Right lobe of liver (tissue), 4 donors: ENCODE results near the gene WDFY2.

Experiments
- POLR2A ChIP-seq: fragments of 450-650 bp; IDR thresholded peaks from one replicate; pipeline ENCODE4 v1.6.1; 2017; ENCODE audit warnings: antibody characterized with exemption, mild to moderate bottlenecking
- TF ChIP-seq, protein P1 (sequence below), 4 donors: fragments of 200-600 bp in 3 of 4; fragments of 450-650 bp in 1 of 4; IDR thresholded peaks; one replicate each; pipeline versions ENCODE4 v1.5.1 to v1.8.0; 2016 to 2022; ENCODE audit warnings: antibody characterized with exemption in 4 of 4, mild to moderate bottlenecking in 2 of 4
- donor health status: DM: no; HTN: no; CAD: no.
- donor health status: DM: no; HTN: no; CAD: no.
- donor health status: DM: no; HTN: yes; CAD: no.

DNA sequence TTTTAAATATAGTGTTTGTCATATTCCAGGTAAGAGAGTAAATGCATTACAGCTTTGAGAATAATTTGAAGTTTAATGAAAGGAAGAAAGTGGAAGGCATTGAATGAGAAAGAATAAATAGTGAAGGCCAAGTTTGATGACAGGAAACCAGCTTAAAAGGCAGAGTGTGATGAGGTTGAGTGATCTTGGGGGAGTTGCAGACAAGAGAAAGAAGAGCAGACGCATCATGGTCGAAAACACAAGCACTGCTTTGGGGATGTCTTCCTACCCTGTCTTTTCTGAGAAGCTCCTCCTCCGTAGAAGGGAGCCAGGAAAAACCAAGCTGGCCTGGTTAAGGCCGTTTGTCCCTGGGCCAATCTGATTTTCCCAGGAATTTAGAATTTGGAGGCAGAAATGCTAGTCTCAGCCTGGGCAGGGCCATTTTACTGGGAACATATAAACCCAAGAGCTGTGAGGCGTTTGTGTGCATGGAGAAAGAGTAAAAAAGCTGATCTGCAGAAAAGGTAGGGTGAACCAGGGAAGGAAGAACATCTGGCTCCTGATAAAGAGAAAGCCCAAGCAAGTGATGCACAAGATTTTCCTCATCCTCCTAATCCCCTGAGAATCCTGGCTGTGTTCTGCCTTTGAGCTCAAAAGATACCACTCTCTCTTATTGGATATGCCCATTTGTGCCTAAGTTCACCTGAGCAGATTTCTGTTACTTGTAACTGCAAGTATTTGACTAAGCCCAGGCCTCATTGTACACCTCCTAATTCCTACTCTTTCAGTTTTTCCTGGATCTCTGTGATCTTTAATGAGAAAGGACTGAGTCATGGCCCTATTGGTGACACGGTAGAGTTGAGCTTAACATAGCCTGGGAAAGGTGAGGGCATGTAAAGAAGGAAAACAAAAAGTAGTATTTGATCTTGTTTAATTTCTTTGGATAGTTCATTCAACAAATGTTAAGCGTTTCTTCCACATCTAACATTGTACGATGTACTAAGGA is 80.0 kb downstream of the WDFY2 start:
- TF ChIP-seq POLR2A, result no peak
- TF ChIP-seq, protein P1, sequence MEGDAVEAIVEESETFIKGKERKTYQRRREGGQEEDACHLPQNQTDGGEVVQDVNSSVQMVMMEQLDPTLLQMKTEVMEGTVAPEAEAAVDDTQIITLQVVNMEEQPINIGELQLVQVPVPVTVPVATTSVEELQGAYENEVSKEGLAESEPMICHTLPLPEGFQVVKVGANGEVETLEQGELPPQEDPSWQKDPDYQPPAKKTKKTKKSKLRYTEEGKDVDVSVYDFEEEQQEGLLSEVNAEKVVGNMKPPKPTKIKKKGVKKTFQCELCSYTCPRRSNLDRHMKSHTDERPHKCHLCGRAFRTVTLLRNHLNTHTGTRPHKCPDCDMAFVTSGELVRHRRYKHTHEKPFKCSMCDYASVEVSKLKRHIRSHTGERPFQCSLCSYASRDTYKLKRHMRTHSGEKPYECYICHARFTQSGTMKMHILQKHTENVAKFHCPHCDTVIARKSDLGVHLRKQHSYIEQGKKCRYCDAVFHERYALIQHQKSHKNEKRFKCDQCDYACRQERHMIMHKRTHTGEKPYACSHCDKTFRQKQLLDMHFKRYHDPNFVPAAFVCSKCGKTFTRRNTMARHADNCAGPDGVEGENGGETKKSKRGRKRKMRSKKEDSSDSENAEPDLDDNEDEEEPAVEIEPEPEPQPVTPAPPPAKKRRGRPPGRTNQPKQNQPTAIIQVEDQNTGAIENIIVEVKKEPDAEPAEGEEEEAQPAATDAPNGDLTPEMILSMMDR (IDR thresholded peaks at IDR 0.05), result no peak
